GM19452 (cell line): ENCODE data around the gene SSR2.
"Not testable (repeated sequence)": the region's sequence is repeated elsewhere in the genome, so short reads cannot be mapped to it uniquely, and the experiment has no call there.

Experiments
- ATAC-seq: cut with Tn5 transposase; IDR thresholded peaks from one replicate; pipeline ENCODE4 v1.9.1; 2021; ENCODE audit not compliant: unreplicated experiment

The SSR2 gene

DNA sequence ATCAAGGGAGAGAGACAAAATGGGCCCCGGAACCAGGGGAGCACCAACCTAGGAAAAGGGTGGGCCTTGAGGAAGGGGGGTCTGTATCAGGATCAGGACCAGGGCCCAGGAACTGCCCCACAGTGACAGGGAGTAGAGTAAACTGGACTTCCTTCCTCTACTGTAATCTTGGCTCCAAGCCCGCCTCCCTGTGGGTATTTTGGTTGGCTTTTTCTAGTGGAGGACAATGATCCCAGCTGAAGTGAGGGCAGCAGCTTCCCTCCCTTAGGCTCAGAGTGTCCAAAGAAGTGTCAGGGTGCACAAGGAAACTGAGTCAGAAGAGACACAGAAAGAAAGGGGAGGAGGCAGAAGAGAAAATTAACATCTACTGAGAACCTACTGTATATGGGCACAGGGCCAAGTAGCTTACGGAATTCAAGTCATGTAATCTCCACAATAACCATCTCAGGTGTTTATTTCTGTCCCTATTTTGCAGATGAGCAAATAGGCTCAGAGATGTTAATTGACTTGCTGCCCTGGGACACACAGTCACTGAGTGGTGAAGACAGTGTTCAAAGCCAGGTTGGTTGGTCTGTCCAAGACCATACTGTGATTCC is 28.0 kb upstream of the SSR2 start:
- ATAC-seq = no peak

DNA sequence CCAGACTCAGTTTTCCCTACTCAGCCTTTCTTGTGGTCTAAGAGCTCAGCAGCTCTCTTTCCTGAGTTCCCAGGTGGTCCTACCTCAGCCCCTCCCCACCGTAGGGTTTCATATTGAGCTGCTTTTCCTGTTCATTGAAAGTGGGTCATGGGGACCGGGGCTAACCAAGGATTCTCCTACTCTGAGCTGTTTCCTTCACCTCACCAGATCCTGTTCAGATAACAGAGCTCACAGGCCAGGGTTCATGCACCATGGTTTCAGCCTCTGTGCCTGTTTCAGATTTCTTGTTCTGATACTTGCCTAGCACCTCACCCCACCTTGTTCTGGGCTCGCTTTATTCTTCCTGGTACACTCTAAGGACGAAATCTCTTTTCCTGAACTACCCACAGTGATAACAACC is 24.3 kb upstream of the SSR2 start:
- no peak for ATAC-seq

DNA sequence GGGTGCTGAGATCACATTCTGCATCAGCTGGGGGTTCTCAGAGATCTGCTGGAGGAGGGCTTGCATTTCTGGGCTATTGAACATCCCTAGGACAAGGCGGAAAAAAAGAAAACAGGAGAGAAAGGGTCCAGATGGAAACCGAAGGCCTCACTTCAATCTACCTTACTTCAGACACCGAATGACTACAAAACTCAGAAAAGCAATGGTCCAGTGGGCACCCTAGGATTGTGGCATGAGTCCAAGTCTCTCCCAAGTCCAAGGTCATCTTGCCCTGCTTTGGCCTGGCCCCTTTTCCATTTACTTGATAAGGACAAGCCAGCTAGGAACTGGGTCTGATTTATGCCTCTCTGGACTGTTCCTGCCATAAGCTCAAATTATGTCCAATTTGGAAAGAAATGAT is 22.1 kb upstream of the SSR2 start:
- ATAC-seq = no peak

DNA sequence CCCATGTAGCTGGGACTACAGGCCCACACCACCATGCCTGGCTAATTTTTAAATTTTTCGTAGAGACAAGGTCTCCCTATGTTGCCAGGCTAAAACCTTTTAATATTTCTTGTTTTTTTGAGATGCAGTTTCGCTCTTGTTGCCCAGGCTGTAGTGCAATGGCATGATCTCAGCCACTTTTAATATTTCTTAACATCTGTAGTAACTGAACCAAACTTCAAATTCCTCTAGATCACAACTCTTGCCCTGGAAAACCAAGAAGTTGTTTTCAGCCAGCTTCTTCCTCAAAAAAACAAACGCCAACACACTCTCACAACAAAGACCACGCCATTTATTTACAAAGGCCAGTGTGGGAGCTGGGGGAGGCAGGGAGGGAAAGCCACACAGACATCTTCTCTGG is 14.2 kb upstream of the SSR2 start:
- ATAC-seq = not testable (repeated sequence)

DNA sequence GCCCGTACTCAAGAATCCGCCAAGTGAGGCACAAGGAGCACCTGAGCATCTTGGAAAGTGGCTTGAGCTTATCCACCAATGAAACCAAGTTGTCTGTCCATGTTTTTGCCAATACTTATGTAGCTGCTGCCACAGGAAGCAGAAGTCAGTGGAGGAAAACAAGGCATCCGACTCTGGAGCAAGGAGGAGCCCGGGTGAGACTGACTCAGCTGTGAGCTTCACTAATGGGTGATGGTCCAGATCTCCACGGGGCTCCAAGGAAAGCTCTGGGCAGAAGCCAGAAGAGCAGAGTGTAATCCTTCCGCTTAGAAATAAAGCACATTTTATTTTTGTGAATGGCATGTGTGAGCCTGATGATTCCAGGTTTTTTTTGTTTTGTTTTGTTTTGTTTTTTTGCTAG is 12.3 kb upstream of the SSR2 start:
- ATAC-seq = no peak

DNA sequence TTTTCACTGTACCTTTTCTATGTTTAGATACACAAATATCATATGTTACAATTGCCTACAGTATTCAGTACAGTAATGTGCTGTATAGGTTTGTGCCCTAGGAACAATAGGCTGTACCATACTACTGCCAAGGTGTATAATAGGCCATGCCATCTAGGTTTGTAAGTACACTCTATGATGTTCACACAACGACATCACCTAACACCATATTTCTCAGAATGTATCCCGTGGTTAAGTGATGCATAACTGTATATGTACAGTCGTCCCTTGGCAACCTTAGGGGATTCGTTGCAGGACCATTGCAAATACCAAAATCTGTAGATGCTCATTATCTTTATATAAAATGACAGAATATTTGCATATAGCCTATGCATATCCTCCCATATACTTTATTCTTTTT is 5.8 kb upstream of the SSR2 start:
- no peak for ATAC-seq

DNA sequence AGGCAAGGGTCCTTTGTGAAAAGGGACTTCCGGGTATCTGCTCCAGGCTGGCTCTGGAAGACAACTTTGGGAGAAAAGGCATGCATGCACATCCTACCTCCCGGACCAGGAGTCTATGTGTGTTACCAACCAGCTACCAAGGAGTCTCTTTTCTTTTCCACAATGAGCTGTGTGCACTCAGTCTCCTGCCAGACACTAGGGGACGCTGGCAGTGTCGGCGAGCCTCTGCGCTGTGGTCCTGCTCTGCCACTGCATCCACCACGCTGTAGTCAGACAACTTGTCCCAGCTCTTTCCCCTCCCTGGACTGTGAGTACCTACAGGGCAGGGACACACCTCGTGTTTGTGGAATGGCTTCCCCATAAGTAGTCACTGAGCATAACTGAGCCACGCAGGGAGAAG is 5.1 kb upstream of the SSR2 start:
- ATAC-seq = no peak

DNA sequence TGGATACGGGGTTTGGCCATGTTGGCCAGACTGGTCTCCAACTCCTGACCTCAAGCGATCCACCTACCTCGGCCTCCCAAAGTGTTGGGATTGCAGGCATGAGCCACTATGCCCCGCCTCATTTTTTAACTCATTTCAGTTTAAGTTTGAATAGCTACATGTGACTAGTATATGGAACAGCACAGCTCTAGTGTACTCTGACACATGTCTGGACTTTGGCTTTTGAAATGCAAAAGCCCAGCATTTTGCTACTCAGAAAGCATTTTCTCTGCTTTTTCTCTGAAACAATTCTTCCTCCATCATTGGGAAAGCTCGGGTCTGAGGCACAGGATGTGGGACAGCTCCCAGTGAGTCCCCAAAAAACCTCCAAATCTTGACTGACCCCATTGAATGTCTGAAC is 4.0 kb upstream of the SSR2 start:
- no peak for ATAC-seq

DNA sequence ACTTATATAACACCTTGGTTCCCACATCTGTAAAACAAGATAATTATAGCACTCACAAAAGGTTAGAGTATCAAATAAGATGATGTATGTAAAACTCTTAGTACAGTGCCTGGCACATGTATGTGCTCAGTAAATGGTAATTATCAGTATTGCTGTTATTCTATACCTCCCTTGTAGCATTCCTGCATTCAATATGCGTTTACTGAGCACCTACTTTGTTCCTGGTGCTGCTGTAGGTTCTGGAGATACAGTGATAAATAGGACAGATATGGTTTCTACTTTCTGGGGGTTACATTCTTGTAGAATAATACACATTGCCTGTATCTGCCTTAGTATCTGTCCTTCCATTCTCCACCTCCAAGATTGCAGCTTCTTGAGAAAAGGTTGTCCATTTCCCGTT is 1.2 kb upstream of the SSR2 start:
- ATAC-seq = no peak

DNA sequence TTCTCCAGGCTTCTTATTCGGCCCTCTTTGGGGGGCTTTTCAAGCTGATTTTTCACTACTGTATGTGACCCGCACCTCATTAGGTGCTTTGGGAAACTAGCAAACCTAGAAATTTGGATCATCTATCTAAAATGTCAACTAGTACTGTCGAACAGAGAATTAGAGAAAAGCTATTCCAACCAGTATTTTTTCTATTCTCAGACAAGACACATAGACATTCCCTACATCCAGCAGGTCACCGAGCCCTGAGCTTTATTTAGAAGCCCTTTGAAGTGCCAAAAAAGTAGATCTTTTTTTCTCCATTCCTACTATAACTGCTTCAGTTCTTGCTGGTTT is 310 bp upstream of the SSR2 start:
- ATAC-seq = no peak

DNA sequence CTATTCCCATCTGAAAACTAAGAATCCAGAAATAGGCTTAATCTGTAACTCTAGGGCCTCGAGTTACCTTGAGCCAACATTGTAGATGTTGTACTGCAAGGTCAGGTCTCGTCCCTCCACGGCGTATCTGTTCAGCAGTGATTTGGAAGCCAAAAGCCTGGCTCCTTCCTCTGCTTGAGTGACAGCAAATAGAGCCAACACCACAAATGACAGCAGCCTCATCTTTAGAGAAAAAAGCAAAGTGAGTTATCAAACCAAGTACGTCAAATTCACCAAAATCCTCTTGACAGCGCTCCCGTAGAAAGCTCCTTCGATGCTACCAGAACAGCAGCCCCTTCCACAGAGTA is 832 bp downstream of the SSR2 start:
- ATAC-seq = no peak

DNA sequence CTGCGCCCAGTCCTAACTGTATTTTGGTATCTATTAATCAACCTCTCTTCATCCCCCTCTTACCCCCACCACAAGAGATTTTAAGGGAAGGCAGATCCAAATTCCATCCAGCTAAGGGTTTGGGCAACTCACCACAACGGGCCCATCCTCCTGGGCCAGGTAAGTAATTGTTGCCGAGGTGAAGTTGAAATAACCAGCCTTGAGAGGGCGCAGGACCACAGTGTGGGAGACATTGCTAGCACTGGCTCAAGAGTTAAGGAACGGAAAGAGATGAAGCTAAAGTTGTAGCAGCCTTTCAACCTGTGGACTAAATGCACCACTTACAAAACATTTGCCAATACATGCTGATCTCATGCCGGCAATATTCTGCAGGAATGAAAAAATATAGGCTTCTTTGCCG is 5.9 kb downstream of the SSR2 start:
- no peak for ATAC-seq

DNA sequence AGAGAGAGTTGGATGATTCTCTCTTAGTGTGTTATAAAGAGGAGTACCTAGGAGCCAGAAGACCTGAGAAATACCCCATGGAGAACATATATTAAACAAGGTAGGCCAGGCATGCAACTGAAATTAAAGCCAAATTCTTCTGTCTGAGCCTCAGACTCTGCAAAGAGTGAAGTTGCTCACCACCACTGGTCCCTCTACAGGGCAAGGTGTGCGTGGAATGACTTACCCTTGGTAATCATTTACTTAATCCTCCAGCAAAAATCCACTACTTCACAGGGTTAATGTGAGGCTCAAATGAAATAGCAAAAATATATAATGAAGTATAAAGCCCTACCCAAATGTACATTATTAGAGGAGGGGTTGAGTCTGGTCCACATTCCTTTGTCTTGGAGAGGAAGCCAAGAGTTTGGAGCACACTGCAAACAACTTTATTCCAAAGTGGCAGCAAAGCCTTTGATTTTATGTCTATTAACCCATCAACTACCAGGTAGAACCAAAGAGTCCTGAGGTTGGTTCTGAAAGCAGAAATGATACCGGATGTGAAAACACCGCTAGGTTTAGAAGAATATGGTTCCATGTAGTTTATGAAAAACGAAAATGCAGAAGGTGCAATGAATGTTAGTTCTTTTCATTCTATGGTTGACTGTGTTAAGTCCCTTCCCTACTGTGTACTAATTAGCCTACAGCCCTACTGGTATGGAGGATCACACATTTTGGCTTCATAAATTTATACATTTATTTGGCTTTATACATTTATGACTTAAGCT is 8.5 kb downstream of the SSR2 start:
- ATAC-seq = peak; percentile 83

DNA sequence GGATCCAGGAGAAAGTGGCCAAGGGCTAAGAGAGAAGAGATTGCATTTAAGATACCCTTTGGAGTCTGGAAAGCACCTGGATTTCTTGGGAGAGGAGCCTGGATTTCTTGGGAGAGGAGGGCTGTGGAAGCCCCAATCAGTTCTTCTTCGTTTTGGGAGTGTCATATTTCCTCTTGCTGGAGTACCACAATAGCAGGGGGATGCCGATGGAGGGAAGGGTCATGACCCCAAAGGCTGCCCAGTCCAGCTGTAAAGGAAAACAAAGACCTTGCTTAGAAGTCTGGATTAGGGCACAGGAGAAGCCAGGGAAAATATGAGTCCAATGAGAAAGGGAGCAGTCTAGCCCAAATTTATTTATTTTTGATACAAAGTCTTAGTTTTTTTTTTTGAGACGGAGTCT is 11.3 kb downstream of the SSR2 start:
- ATAC-seq = no peak

DNA sequence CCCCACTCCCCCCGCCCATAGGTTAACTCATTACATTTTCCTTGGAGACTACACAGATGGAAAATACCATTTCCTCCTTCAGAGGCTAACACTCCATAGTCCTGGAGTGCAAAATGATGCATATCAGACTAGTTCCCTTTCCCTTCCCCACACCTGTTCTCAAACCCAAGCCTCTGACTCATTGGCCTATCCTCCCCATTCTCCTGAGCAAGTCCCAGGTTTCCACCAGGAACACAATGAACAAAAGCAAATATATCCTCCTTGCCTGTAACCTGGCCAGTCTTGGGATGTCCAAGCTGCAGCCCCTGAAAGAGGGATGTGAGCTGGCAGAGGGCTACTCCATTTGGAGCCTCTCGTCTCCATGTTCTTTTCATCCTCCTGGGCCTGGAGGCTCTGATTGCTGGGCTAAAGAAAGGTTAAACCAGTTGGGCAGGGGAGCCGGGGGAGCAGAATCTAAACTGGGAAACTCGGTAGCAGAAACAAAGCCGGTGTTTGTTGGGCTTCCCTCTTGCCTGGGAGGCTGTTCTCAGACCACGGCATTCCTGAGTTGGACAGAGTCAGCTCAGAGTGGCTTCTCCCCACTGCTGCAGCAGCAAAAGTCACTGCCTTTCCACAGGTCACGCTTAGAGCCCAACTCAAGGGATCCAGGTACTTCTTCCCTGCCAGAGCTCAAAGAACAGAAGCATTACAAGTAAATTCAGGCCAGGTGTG is 13.9 kb downstream of the SSR2 start:
- no peak for ATAC-seq

DNA sequence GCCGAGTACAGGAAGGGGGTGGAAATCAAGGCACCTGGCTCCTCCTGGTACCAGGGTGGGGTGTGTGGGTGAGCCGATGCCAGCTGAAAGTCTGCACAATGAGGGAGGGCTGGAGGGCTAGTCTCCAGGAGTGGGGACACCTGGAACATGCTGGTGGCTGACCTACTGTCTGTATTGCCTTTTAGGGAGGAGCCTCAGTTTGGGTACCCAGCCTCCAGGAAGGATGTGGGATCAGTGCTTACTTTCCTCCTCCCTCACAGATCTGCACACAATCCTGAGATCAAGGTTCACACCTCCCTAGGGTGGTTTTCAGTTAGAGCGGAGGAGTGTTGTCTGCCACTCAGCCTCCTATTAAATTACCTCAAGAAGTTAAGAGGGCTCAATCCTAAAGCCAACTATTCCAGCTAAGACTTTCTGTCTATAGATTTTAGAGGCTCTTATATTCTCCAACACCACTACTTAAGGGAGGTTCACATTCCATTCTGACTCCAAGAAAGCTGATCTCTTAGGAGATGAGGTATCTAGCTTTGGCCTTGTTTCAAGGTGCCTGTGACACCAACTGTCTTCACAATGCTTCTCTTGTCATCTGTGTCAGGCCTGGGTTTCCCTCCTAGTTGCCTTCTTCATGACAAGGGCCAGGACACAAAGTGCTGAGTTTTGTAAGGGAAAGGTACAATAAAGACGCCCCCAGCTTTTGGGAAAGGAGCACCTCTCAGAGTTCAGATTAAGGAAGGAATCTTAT is 15.7 kb downstream of the SSR2 start:
- ATAC-seq = no peak

DNA sequence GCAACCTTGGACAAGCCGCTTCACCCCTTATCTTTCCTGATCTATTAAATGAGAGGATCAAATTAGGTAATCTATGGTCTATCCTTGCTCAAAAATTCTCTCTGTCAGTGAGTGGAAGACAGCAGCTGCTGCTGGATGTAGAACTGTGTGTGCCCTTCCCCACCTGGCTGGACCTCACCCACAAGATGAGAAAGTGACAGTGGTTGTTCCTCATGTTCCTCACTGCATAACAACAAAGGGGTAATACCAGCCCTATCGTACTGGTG is 16.9 kb downstream of the SSR2 start:
- ATAC-seq = no peak

DNA sequence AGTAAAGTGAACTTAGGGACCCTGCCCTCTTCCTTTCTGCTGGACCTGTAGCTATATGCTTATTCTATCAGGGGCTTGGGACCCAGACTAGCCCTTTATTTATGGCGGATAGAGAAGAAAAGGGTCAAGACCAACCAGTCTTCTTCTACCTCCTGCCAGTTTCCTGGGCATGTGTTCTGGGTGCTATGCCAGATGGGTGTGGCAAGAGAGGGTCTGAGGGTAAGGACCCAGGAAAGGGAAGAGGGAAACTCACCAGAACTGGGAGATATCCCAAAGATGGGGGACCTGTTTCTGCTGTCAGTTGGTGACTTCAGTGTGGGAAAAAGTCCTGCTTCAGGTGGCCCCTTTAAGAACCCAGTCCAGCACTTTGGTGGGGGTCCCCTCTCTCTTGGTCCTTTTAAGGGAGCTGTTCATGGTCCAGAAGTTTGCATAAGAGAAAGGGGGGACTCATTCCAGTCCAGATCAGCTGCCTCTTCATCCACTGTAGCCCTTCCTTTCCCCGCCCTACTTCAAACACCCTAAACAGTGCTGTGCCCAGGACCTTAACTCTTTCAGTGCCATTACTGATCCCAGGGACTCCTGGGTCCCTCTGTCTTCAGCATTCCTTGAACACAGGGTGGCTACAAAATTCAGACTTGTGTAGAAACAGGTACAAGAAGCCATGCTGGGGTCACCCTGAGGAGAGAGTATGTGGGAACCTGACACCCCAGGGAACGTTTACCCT is 18.4 kb downstream of the SSR2 start:
- no peak for ATAC-seq

DNA sequence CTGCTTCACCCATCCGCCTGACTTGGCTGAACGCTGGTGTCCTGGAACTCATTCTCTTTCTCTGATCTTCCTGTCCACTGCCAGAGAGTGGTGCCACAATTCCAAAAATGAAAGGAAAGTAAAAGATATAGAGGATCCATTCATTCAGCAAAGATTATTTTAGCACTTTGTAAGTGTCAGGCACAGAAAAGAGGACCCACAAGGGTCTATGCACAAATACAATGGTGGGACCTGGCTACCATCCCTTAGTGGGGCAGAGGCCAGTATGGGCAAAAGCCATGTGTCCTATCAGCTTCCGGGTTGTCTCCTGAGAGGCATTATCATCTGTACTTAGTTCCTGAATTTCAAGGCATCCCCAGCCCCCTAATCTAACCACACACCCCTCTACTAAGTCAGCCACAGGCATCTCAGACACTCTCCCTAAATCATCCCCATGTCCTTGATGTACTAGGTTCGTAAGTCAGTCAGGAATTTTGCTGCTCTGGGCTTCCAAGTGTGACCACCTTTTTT is 19.0 kb downstream of the SSR2 start:
- no peak for ATAC-seq

DNA sequence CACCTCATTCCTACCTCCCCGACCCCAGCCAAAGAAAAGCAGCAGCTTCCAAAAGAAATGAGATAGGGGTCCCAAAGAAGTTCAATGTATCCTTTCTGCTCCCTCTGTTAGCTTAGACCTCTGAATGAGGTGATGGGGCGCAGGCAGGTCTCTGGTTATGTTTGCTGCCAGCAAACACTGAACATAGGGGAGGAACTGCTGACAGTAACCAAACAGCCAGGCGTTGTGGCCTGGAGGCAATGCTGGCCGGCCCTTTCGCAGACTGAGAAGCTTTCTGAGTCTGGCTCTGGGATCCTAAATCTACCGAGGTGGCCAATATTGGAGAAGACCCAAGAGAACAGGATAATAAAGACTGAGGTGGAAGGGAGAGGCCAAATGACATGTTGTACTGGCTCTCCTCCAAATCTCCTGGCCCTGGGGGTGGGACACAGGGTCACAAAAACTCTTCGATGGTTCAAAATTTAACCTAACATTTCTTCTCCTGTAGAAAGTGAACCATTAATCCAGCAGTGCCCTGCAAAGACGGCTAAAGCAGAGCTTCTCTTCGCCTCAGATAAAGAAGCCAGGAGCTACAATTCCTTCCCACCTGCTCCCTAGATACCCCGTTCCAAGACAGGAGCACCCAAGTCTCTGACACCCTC is 19.6 kb downstream of the SSR2 start:
- ATAC-seq = no peak

DNA sequence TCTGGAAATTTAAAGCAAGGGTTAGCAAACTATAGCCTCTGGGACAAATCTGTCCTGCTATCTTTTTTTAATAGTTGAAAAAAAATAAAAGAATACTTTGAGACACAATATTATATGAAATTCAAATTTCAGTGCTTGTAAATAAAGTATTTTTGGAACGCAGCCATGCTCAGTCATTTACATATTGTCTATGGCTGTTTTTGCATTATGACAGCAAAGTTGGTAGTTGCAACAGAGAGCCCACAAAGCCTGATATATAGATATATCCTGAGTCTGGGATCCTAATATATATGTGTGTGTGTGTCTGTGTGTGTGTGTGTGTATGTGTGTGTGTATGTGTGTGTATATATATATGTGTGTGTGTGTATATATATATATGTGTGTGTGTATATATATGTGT is 20.8 kb downstream of the SSR2 start:
- ATAC-seq = no peak
